Hepatocyte (in vitro differentiated cells): ENCODE measurements around the gene PLEKHA6.

Experiments
- CTCF ChIP-seq: fragments of 200-600 bp; sonication (generic); IDR thresholded peaks from 2 replicates; pipeline ENCODE4 v1.5.1; 2016; ENCODE audit warnings: antibody characterized with exemption, mild to moderate bottlenecking; ENCODE audit not compliant: poor library complexity
- EZH2 ChIP-seq: fragments of 200-600 bp; sonication (generic); IDR thresholded peaks from 2 replicates; pipeline ENCODE4 v1.6.1; 2016; ENCODE audit warnings: antibody characterized with exemption, mild to moderate bottlenecking, borderline replicate concordance
- EZH2phosphoT487 ChIP-seq: fragments of 200-600 bp; sonication (generic); IDR thresholded peaks from one replicate; pipeline ENCODE4 v1.6.1; 2018; ENCODE audit warnings: antibody characterized with exemption, mild to moderate bottlenecking, low read depth, moderate library complexity; ENCODE audit not compliant: unreplicated experiment, severe bottlenecking

GRCh38 chr1:204272505-204272904 is 87.2 kb downstream of the PLEKHA6 start:
- no peak for TF ChIP-seq CTCF
- TF ChIP-seq EZH2: no peak
- no peak for TF ChIP-seq EZH2phosphoT487
